ENCODE measurements around the gene ORAI1.

Gene ORAI1

DNA sequence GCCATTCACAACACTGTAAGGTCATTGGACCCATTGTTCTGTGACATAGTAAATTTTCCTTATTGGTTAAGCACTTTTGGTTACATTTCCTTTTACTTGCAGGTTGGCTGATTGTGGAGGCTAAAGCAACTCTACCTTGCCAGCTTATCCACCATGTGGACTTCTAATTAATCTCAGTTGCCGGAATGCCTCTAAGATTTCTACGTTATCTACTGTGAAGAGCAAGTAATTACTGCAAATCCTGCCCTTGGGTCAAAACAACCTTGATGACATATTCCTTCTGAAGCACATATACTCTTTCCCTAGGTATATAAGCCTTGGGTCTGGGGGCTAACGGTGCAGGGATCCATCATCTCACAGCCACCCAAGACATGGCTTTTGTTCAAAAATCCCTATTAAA is 62.6 kb downstream of the ORAI1 start:
- in situ Hi-C loops (cut with MboI; ENCODE audit: low sequenced_read_pairs): no loop called here

DNA sequence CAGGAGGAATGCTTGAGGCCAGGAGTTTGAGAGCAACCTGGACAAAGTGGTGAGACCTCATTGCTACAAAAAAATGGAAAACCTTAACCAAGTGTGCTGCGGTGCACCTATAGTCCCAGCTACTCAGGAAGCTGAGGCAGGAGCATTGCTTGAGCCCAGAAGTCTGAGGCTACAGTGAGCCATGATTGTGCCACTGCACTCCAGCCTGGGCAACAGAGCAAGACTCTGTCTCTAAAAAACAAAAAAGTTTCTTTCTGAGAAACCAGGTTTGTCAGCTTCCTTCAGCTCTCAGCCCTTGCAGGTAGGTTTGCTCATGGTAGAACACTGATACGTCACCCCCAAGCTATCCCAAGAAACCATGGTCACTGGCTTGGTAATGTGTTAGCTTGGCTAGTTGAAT is 63.1 kb downstream of the ORAI1 start:
- in situ Hi-C loops (cut with MboI; ENCODE audit: low sequenced_read_pairs): no loop called here
